ENCODE results near the gene SEPHS2. TPM values are rescaled to one million over a fixed set of nuclear protein-coding genes. Genes with fewer than 3 reads are reported as not detected.
"Not testable (repeated sequence)": the region's sequence is repeated elsewhere in the genome, so short reads cannot be mapped to it uniquely, and the experiment has no call there.

Gene SEPHS2
- total RNA-seq, 1 donor from 2014 or later = 30.5 TPM

DNA sequence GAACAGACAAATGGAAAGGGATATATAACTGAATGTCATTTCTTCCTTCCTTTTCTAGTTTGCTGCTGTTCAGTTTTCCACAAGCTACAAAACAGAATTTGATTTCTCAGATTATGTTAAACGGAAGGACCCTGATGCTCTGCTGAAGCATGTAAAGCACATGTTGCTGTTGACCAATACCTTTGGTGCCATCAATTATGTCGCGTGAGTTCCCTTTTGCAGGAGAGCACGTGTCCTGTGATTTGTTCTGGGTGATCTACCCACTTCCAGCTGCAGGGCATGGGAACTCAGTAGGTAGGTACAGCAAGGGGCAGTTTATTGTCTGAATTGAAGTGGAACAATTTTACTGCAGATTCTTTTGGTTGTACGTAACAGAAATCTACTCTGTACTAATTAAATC, 35.7 kb upstream of the SEPHS2 start:
- H3K27me3 Mint-ChIP-seq (ENCODE audit: low read depth) = peaks cover 5% of the 10 kb centered on the region
- no peak for DNase-seq (ENCODE audit: low read depth, low spot score)
- no peaks in the 10 kb centered on the region for H3K9me3 Mint-ChIP-seq
- TF ChIP-seq, protein P1, sequence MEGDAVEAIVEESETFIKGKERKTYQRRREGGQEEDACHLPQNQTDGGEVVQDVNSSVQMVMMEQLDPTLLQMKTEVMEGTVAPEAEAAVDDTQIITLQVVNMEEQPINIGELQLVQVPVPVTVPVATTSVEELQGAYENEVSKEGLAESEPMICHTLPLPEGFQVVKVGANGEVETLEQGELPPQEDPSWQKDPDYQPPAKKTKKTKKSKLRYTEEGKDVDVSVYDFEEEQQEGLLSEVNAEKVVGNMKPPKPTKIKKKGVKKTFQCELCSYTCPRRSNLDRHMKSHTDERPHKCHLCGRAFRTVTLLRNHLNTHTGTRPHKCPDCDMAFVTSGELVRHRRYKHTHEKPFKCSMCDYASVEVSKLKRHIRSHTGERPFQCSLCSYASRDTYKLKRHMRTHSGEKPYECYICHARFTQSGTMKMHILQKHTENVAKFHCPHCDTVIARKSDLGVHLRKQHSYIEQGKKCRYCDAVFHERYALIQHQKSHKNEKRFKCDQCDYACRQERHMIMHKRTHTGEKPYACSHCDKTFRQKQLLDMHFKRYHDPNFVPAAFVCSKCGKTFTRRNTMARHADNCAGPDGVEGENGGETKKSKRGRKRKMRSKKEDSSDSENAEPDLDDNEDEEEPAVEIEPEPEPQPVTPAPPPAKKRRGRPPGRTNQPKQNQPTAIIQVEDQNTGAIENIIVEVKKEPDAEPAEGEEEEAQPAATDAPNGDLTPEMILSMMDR (conservative IDR thresholded peaks at IDR 0.05) = no peak
- H3K4me1 Mint-ChIP-seq = no peaks in the 10 kb centered on the region
- no peak overlapping the region for H3K27ac Mint-ChIP-seq (ENCODE audit: unreplicated experiment)
- no peak overlapping the region for H3K4me3 Mint-ChIP-seq
- no peaks in the 10 kb centered on the region for H3K36me3 Mint-ChIP-seq (ENCODE audit: low read depth)

DNA sequence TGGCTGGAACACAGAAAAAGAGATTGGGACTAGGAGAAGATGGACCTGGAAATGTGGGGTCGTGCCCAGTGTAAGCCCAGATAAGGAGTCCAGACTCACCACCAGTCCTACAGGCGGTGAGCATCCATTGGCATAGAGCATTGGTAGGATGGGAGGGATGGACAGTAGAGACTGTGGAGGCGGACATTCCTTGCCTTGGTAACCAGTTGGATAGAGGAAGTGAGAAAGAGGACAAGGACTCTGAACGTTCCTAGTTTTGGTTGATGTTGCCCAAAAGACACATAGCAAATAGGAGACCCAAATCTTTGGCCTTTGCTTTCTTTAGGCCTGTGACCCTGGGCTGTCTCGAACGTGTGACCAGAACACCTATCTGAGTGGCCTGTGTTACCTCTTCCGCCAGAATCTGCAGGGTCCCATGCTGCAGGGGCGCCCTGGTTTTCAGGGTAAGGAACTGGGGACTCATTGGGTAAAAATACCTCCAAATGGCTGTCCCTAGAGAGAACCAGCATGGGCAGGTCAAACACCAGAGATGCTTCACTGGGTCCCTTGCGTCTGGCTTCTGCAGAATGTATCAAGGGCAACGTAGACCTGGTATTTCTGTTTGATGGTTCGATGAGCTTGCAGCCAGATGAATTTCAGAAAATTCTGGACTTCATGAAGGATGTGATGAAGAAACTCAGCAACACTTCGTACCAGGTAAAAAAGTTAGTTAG, 33.2 kb upstream of the SEPHS2 start:
- Mint-ChIP-seq H3K9me3 (no peaks in the 10 kb centered on the region), H3K27me3 (ENCODE audit: low read depth) (peaks cover 5% of the 10 kb centered on the region), H3K36me3 (ENCODE audit: low read depth) (no peaks in the 10 kb centered on the region), H3K27ac (ENCODE audit: unreplicated experiment) (no peak overlapping the region), H3K4me1 (no peaks in the 10 kb centered on the region), H3K4me3 (no peak overlapping the region)
- TF ChIP-seq, protein P1 (conservative IDR thresholded peaks at IDR 0.05) = no peak
- no peak for DNase-seq (ENCODE audit: low read depth, low spot score)

DNA sequence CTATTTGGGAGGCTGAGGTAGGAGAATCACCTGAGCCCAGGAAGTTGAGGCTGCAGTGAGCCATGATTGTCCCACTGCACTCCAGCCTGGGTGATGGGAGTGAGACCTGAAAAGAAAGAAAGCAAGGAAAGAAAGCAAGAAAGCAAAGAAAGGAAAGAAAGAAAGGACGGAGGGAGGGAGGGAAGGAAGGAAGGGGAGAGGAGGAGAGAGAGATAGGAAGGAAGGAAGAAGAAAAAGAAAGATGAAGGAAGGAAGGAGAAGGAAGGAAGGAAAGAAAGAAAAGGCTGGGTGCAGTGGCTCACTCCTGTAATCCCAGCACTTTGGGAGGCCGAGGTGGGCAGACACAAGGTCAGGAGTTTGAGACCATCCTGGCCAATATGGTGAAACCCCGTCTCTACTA, 32.1 kb upstream of the SEPHS2 start:
- H3K27ac Mint-ChIP-seq (ENCODE audit: unreplicated experiment); DNase-seq (ENCODE audit: low read depth, low spot score); H3K4me1 Mint-ChIP-seq; H3K36me3 Mint-ChIP-seq (ENCODE audit: low read depth); H3K9me3 Mint-ChIP-seq; H3K4me3 Mint-ChIP-seq; H3K27me3 Mint-ChIP-seq (ENCODE audit: low read depth): not testable (repeated sequence)

DNA sequence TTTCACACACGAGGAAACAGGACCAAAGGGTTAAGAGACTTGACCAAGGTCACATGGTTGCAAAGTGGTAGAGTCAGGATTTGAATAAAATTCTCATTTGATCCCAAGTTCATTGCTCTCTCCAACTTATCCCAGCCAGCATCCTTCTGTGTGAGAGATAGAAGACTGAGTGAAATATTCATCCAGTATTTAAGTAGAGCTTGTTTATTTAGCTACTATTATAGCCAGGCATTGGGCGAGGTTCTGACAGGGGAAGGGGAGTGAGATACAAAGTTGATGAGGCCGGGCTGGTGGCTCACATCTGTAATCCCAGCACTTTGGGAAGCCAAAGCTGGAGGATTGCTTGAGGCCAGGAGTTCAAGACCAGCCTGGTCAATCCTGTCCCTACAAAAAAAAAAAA, 31.3 kb upstream of the SEPHS2 start:
- H3K9me3 Mint-ChIP-seq = no peaks in the 10 kb centered on the region
- no peaks in the 10 kb centered on the region for H3K36me3 Mint-ChIP-seq (ENCODE audit: low read depth)
- H3K4me3 Mint-ChIP-seq = no peak overlapping the region
- H3K27ac Mint-ChIP-seq (ENCODE audit: unreplicated experiment) = no peak overlapping the region
- H3K27me3 Mint-ChIP-seq (ENCODE audit: low read depth) = peaks cover 2% of the 10 kb centered on the region
- TF ChIP-seq, protein P1 (conservative IDR thresholded peaks at IDR 0.05) = no peak
- no peaks in the 10 kb centered on the region for H3K4me1 Mint-ChIP-seq
- no peak for DNase-seq (ENCODE audit: low read depth, low spot score)

DNA sequence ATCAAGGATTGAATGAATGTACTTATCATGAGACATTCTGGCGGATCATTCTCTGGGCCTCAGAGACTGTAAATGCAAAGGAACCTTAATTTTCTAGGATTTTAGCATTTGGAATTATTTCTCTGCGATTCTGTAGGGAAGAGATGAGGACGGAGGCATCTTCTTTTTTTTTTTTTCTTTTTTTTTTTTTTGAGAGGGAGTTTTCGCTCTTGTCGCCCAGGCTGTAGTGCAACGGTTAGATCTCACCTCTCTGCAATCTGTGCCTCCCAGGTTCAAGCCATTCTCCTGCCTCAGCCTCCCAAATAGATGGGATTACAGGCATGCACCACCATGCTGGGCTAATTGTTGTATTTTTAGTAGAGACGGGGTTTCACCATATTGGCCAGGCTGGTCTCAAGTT, 29.0 kb upstream of the SEPHS2 start:
- Mint-ChIP-seq H3K4me1 (no peaks in the 10 kb centered on the region), H3K9me3 (no peaks in the 10 kb centered on the region), H3K36me3 (ENCODE audit: low read depth) (no peaks in the 10 kb centered on the region), H3K27ac (ENCODE audit: unreplicated experiment) (no peak overlapping the region), H3K27me3 (ENCODE audit: low read depth) (no peaks in the 10 kb centered on the region), H3K4me3 (no peak overlapping the region)
- TF ChIP-seq, protein P1 (conservative IDR thresholded peaks at IDR 0.05) = no peak
- DNase-seq (ENCODE audit: low read depth, low spot score) = no peak

DNA sequence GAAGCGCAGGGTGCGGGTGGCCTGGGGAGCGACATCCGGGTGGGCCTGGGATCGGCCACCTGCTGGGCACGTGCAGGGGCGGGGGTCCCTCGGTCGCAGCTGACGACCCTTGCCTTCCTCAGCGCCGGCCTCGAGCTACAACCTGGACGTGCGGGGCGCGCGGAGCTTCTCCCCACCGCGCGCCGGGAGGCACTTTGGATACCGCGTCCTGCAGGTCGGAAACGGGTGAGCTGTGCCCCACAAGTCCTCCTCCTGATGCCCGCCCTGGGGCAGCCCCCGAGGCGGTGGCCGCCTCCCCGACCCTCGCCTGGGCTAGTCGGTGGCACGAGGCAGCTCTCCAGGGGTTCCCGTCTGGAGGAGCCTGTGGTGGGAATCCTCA, 28.4 kb upstream of the SEPHS2 start:
- DNase-seq (ENCODE audit: low read depth, low spot score) = no peak
- TF ChIP-seq, protein P1 (conservative IDR thresholded peaks at IDR 0.05) = no peak
- Mint-ChIP-seq H3K27ac (ENCODE audit: unreplicated experiment) (no peak overlapping the region), H3K4me3 (no peak overlapping the region), H3K27me3 (ENCODE audit: low read depth) (no peaks in the 10 kb centered on the region), H3K9me3 (no peaks in the 10 kb centered on the region), H3K36me3 (ENCODE audit: low read depth) (no peaks in the 10 kb centered on the region), H3K4me1 (no peaks in the 10 kb centered on the region)
